HG02759 (cell line): Measurements from ENCODE around the gene CCDC148.
A peak's percentile ranks its signal among the peaks of the same experiment; 100 is the strongest.

Experiments
- ATAC-seq: cut with Tn5 transposase; IDR thresholded peaks from one replicate; pipeline ENCODE4 v1.9.1; 2021; ENCODE audit warnings: mild to moderate bottlenecking, moderate library complexity; ENCODE audit not compliant: unreplicated experiment

The CCDC148 gene

GRCh38 chr2:158131483-158131912 is 325.1 kb downstream of the CCDC148 start:
- no peak for ATAC-seq

GRCh38 chr2:158130832-158131473 is 325.6 kb downstream of the CCDC148 start:
- ATAC-seq, result peak; percentile 45

- no peak for ATAC-seq
These were observed 327.5 kb downstream of the CCDC148 start for GRCh38 chr2:158129037-158129436.

GRCh38 chr2:158128168-158128973 is 328.2 kb downstream of the CCDC148 start:
- ATAC-seq, result no peak

- ATAC-seq, result no peak
These were observed 329.2 kb downstream of the CCDC148 start for GRCh38 chr2:158127380-158127804.

- ATAC-seq, result no peak
These were observed 330.6 kb downstream of the CCDC148 start for GRCh38 chr2:158125756-158126498.

- no peak for ATAC-seq
These were observed 331.7 kb downstream of the CCDC148 start for GRCh38 chr2:158124896-158125295.
